ENCODE measurements around the gene IL9.

DNA sequence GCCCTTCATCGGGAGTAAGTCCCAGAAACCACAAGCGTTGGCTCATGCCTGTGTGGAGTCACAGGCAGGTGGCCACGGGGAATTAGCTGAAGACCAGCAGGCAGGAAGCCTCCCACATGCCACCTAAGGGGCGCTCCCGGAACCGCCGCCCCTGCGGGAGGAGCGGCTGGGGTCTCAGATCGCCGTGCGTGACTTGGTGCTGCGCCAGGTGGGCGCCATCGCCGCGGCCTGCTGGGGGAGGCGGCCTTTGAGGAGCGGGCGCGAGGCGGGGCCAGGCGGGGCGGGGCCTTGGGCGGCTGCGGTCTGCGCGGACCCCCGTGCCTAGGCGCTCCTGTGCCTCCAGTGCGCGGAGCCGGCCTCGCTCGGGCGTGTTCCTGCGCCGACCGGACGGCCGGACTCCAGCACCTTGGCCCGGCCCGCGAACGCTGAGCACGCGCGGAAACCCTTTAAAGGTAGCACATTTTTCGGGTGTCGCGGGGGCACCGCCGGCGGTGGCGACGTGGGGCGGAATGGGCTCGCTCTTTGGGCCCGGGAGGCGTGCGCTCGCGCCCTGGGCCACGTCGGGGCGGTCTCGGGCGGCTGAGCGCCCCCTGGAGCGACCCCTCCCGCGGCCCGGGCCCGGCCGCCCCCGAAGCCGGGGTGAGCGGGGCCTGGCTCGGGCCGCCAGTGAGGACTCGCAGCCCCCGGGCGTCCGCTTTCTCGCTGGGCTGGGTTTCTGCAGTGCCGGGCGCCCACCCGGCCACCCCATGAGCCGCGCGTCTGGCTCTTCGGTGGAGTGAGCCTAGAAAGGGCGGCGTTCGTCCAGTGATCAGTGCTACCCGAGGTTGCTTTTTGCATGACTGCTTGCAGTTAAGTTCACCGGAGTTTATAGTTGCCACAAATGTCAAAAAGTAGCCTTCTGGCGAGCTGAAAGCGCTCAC is 34.6 kb upstream of the IL9 start:
- TF ChIP-seq POLR2AphosphoS5 (IDR thresholded peaks at IDR 0.05; ENCODE audit: borderline replicate concordance, low read depth, low read length) = no peak
- no peak for TF ChIP-seq EZH2 (IDR thresholded peaks at IDR 0.05)
- no peak for TF ChIP-seq FOXP2 (optimal IDR thresholded peaks at IDR 0.05; ENCODE audit: control extremely low read depth, extremely low read length, insufficient read depth)
